ENCODE measurements around the gene TEX101.
"Not testable (repeated sequence)": the region's sequence is repeated elsewhere in the genome, so short reads cannot be mapped to it uniquely, and the experiment has no call there.

Gene TEX101

GRCh38 chr19:43414554-43414953 lies at the start of gene TEX101:
TSS of gene TEX101 (plus strand) at chr19:43414890. CDS start at chr19:43415920, 1,030 bp downstream.
- DNase-seq = no peak

GRCh38 chr19:43365677-43366076 lies 49.0 kb upstream of the TEX101 start:
- DNase-seq = not testable (repeated sequence)

- DNase-seq = no peak
Observed at GRCh38 chr19:43367822-43368221, 46.9 kb upstream of the TEX101 start.

- not testable (repeated sequence) for DNase-seq
Observed at GRCh38 chr19:43368897-43369296, 45.8 kb upstream of the TEX101 start.

GRCh38 chr19:43371909-43372308 lies 42.8 kb upstream of the TEX101 start:
- DNase-seq = no peak

GRCh38 chr19:43372462-43372861 lies 42.2 kb upstream of the TEX101 start:
- DNase-seq = no peak

GRCh38 chr19:43377624-43378023 lies 37.1 kb upstream of the TEX101 start:
- not testable (repeated sequence) for DNase-seq

- no peak for DNase-seq
Observed at GRCh38 chr19:43380008-43380407, 34.7 kb upstream of the TEX101 start.

- no peak for DNase-seq
Observed at GRCh38 chr19:43380771-43381386, 33.8 kb upstream of the TEX101 start.

GRCh38 chr19:43382586-43383216 lies 32.0 kb upstream of the TEX101 start:
- not testable (repeated sequence) for DNase-seq

GRCh38 chr19:43383254-43383653 lies 31.4 kb upstream of the TEX101 start:
- not testable (repeated sequence) for DNase-seq

GRCh38 chr19:43383759-43384158 lies 30.9 kb upstream of the TEX101 start:
- not testable (repeated sequence) for DNase-seq

- not testable (repeated sequence) for DNase-seq
Observed at GRCh38 chr19:43390903-43391551, 23.7 kb upstream of the TEX101 start.

- DNase-seq = not testable (repeated sequence)
Observed at GRCh38 chr19:43391552-43391935, 23.1 kb upstream of the TEX101 start.

GRCh38 chr19:43393501-43393900 lies 21.2 kb upstream of the TEX101 start:
- not testable (repeated sequence) for DNase-seq

GRCh38 chr19:43395561-43395960 lies 19.1 kb upstream of the TEX101 start:
- DNase-seq = no peak

GRCh38 chr19:43406297-43406696 lies 8.4 kb upstream of the TEX101 start:
- no peak for DNase-seq

- no peak for DNase-seq
Observed at GRCh38 chr19:43407416-43408005, 7.2 kb upstream of the TEX101 start.

GRCh38 chr19:43408043-43408442 lies 6.6 kb upstream of the TEX101 start:
- DNase-seq = no peak

GRCh38 chr19:43409415-43409814 lies 5.3 kb upstream of the TEX101 start:
- DNase-seq = no peak

- no peak for DNase-seq
Observed at GRCh38 chr19:43412441-43412840, 2.2 kb upstream of the TEX101 start.

GRCh38 chr19:43416951-43417623 lies 2.4 kb downstream of the TEX101 start:
- no peak for DNase-seq

- DNase-seq = no peak
Observed at GRCh38 chr19:43420954-43421353, 6.3 kb downstream of the TEX101 start.

Measured in activated CD4-positive, CD25-positive, alpha-beta regulatory T cell treated with anti-CD3 and anti-CD28 coated beads, Interleukin-2, amount 50 U/mL, for 72 hours (primary cell).